Measurements from ENCODE around the gene PIF1. TPM values are rescaled to one million over a fixed set of nuclear protein-coding genes. Genes with fewer than 3 reads are reported as not detected.

The PIF1 gene
- total RNA-seq, 2 experiments from 2014 or later: 0.22 to 0.27 TPM

- H3K36me3 ChIP-seq (ENCODE audit: insufficient read depth, low read length): no peaks in the 10 kb centered on the region
- Mint-ChIP-seq H3K4me1 (ENCODE audit: low read depth) (no peaks in the 10 kb centered on the region), H3K9me3 (no peaks in the 10 kb centered on the region), H3K27ac (no peak overlapping the region), H3K36me3 (ENCODE audit: low read depth) (no peaks in the 10 kb centered on the region), H3K27me3 (no peaks in the 10 kb centered on the region), H3K4me3 (no peak overlapping the region)
- H3K4me3 ChIP-seq (ENCODE audit: low read length): no peak overlapping the region
- CTCF ChIA-PET: interaction anchor here (0.8 to 1.9 kb wide), 6 partner anchors 27 to 97 kb away, joined by 3 to 7 read pairs (median 4); no protein-coding TSS in a partner anchor
- intact Hi-C loops (cut with DNase I, micrococcal nuclease): no loop called here
- ATAC-seq (ENCODE audit: poor library complexity): no peak
- no peak for DNase-seq
- no peak for TF ChIP-seq CTCF (IDR thresholded peaks at IDR 0.05)
- H3K9me3 ChIP-seq (ENCODE audit: control insufficient read depth in 1 of 2, insufficient read depth in 1 of 2, low read length in 2 of 2): no peaks in the 10 kb centered on the region
- peaks cover 6% of the 10 kb centered on the region for H3K4me1 ChIP-seq (ENCODE audit: insufficient read depth, low read length)
- H3K27me3 ChIP-seq (ENCODE audit: control insufficient read depth in 1 of 2, insufficient read depth in 2 of 2, low read length in 2 of 2): peaks cover 0 to 5% of the 10 kb centered on the region in 2 experiments
- H3K27ac ChIP-seq (ENCODE audit: low read depth in 1 of 2, low read length in 2 of 2): no peak overlapping the region
- POLR2A ChIA-PET: interaction anchor here (0.7 to 1.0 kb wide), 2 partner anchors 83 to 85 kb away, joined by 3 read pairs; no protein-coding TSS in a partner anchor
These were observed 16.5 kb downstream of the PIF1 start for GRCh38 chr15:64808785-64809453.

GRCh38 chr15:64807751-64808222 lies 17.7 kb downstream of the PIF1 start:
- H3K4me1 Mint-ChIP-seq (ENCODE audit: low read depth): no peaks in the 10 kb centered on the region
- H3K36me3 ChIP-seq (ENCODE audit: insufficient read depth, low read length): no peaks in the 10 kb centered on the region
- H3K4me3 Mint-ChIP-seq: no peak overlapping the region
- H3K9me3 ChIP-seq (ENCODE audit: control insufficient read depth in 1 of 2, insufficient read depth in 1 of 2, low read length in 2 of 2): no peaks in the 10 kb centered on the region
- peaks cover 0 to 5% of the 10 kb centered on the region in 2 experiments for H3K27me3 ChIP-seq (ENCODE audit: control insufficient read depth in 1 of 2, insufficient read depth in 2 of 2, low read length in 2 of 2)
- ChIA-PET POLR2A (no interaction called here), CTCF (no interaction called here)
- H3K9me3 Mint-ChIP-seq: no peaks in the 10 kb centered on the region
- no peak overlapping the region for H3K4me3 ChIP-seq (ENCODE audit: low read length)
- H3K36me3 Mint-ChIP-seq (ENCODE audit: low read depth): no peaks in the 10 kb centered on the region
- intact Hi-C loops (cut with DNase I, micrococcal nuclease): no loop called here
- H3K27ac ChIP-seq (ENCODE audit: low read depth in 1 of 2, low read length in 2 of 2): no peak overlapping the region
- H3K27me3 Mint-ChIP-seq: no peaks in the 10 kb centered on the region
- H3K27ac Mint-ChIP-seq: no peak overlapping the region
- no peak for TF ChIP-seq CTCF (IDR thresholded peaks at IDR 0.05)
- peaks cover 6% of the 10 kb centered on the region for H3K4me1 ChIP-seq (ENCODE audit: insufficient read depth, low read length)
- DNase-seq (no peak), ATAC-seq (ENCODE audit: poor library complexity) (no peak)

GRCh38 chr15:64807051-64807749 lies 18.2 kb downstream of the PIF1 start:
- Mint-ChIP-seq H3K4me3 (no peak overlapping the region), H3K4me1 (ENCODE audit: low read depth) (no peaks in the 10 kb centered on the region), H3K9me3 (no peaks in the 10 kb centered on the region), H3K27ac (no peak overlapping the region), H3K36me3 (ENCODE audit: low read depth) (no peaks in the 10 kb centered on the region), H3K27me3 (no peaks in the 10 kb centered on the region)
- Histone ChIP-seq H3K27me3 (ENCODE audit: control insufficient read depth in 1 of 2, insufficient read depth in 2 of 2, low read length in 2 of 2) (peaks cover 0 to 5% of the 10 kb centered on the region in 2 experiments), H3K9me3 (ENCODE audit: control insufficient read depth in 1 of 2, insufficient read depth in 1 of 2, low read length in 2 of 2) (no peaks in the 10 kb centered on the region), H3K4me1 (ENCODE audit: insufficient read depth, low read length) (peaks cover 6% of the 10 kb centered on the region), H3K27ac (ENCODE audit: low read depth in 1 of 2, low read length in 2 of 2) (no peak overlapping the region), H3K36me3 (ENCODE audit: insufficient read depth, low read length) (no peaks in the 10 kb centered on the region), H3K4me3 (ENCODE audit: low read length) (no peak overlapping the region)
- CTCF ChIA-PET: no interaction called here
- no peak for DNase-seq
- ATAC-seq (ENCODE audit: poor library complexity): no peak
- intact Hi-C loops (cut with DNase I, micrococcal nuclease): no loop called here
- POLR2A ChIA-PET: no interaction called here
- TF ChIP-seq CTCF (IDR thresholded peaks at IDR 0.05): no peak
